Stimulated activated CD4-positive, alpha-beta T cell treated with anti-CD3 and anti-CD28 coated beads, Interleukin-12 subunit alpha, Interleukin-12 subunit beta, amount 100 ng/mL, for 4 hours (primary cell): ENCODE measurements around the gene RHOF.

Experiments used
- DNase-seq: peaks from one replicate; pipeline ENCODE4 v3.0.0-alpha.2; 2020

The RHOF gene

DNA sequence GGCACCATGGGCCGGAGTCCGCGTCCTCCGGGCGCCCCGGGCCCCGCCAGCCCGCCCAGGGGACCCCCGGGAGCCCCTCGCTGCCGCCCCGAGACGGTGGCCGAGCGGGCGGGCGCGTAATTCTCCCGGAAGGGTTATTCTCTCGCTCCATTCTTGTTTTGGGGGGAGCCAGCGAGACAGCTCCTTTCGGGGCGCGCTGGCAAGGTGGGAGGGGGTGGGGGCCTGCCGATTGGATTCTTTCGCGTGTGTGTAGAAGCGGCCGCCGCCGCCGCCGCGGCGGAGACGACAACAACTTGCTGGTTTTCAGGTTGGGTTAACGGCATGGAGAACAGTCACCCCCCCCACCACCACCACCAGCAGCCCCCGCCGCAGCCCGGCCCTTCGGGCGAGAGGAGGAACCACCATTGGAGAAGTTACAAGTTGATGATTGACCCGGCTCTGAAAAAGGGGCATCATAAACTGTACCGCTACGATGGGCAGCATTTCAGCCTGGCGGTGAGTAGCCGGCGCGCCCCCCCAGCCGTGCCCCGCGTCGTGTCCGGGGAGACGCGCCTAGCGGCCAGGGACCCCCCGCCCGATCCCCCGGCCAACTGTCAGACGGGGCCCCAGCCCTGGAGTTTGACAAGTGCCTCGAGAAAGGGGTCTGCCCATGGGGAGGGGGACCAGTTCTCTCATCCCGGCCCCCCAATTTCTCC lies 11.1 kb upstream of the RHOF start:
- peak; percentile 52 for DNase-seq

DNA sequence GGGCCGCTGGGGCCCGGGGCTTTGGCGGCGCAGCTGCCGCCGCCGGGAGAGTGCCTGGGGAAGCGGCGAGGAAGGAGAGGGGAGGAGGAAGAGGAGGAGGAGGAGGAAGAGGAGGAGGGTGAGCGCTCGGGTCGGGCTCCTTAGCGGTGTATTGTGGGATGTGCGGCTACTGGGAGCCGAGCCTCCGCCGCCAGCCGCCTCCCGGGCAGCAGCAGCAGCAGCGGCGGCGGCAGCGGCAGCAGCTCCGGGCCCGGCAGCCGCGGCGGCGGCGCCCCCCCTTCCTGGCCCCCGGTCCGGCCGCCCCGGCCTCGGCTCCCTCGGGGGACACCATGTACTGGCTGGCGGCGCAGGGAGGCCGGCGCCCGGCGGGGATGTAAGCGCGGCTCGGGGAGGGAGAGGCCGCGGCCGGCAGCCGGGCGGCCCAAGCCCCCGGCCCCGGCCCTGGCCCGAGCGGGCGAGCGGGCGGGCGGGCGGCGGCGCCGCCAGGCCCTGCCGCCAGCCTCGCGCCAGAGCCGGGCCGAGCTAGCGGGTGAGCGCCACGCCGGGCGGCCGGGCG lies 10.5 kb upstream of the RHOF start, which contains the start of gene SETD1B:
SETD1B (plus strand) TSS at position 149 of the 556 bp plus-strand sequence. CDS start 729 bp downstream, outside the sequence.
- DNase-seq = peak; percentile 58

DNA sequence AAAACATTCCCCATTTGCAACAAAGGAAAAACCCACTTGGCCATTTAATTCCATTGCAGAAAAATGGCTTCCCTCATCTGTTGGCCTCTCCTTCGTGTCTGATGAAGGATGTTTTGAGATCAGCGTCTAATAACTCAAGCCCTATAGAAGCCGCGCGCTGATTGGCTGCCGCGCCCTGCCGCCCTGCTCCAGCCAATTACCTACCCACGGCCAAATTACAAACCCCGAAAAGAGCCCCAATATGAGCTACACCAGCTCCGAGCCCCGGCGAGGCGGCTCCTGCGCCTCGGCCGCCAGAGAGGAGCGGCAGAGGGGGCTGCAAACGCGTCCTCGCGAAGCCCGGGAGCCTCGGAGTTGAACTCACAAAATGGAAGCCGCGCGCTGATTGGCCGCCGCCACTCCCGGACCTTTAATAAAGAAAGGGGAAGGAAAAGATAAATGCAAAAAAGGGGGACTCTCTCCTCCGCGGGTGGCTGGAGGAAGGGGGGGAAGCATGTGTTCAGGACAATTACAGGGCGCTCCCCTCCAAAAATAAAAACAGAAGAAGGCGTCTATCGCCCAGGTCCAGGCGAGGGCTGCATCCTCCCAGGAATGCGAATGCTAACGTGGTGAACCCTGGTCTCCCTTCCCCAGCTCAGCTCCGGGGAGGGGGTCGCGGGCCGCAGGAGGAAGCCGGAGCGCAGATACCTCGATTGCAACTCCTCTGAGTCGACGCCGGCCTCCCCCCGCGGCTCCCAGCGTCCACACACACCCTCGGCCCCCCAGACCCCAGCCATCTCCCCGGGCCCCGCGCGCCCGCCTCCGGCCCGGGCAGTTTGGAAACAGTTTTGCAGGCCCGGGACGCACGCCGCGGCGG lies 9.6 kb upstream of the RHOF start:
- peak; percentile 85 for DNase-seq

DNA sequence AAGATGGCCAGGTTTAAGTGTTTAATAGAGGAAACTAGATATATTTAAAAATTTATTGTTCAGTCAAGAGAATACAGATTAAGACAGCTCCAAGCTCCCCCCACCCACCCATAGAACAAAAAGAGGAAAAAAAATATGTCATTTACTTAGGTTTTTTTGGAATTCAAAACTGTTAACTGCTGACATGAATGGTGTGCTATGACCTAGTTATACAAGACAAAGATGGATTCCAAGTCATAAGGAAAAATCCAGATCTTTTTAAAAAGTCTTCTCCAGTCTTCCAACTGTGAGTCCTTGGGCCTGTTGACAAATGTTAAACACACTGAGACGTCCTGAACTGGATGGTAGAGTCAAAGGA lies 9.0 kb upstream of the RHOF start:
- DNase-seq = no peak

DNA sequence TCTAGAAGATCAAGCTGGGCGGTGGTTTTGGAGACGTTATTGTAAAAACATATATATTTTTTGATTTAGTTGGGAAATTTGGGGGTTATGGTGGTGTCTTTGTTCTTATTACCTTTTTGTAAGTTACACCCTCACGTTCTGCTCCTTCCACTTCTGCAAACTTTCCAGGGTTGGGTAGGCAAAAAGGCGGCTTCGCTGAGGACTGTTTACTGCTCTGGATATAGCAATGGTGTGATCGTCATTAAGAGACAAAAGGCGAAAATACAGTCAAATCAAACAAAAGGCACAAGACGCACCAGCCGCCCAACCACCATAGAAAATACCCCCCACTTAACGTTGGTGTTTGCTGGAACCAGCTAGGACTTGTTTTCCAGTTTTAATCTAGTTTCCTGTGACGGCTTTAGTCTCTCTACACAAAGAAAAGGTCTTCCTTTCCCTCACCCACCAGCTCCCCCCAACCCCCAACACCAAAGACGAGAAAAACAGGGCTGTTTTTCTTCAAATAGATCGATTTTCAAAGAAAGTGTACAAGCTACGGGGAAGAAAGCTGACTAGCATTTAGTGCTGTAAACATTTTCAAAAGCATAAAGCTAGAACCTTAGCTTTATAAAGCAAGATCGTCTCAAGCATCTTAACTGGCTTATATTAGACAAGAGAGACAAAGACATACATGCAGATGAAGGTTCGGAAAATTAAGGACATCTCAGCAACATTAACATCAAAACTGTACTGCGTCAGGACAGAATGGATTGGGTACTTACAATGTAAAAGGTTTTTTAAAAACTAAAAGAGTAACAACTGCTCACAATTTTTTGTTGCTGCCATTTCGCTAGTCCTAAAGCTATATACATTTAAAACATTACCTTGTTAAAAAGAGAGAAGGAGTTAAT lies 8.4 kb upstream of the RHOF start:
- peak; percentile 24 for DNase-seq

DNA sequence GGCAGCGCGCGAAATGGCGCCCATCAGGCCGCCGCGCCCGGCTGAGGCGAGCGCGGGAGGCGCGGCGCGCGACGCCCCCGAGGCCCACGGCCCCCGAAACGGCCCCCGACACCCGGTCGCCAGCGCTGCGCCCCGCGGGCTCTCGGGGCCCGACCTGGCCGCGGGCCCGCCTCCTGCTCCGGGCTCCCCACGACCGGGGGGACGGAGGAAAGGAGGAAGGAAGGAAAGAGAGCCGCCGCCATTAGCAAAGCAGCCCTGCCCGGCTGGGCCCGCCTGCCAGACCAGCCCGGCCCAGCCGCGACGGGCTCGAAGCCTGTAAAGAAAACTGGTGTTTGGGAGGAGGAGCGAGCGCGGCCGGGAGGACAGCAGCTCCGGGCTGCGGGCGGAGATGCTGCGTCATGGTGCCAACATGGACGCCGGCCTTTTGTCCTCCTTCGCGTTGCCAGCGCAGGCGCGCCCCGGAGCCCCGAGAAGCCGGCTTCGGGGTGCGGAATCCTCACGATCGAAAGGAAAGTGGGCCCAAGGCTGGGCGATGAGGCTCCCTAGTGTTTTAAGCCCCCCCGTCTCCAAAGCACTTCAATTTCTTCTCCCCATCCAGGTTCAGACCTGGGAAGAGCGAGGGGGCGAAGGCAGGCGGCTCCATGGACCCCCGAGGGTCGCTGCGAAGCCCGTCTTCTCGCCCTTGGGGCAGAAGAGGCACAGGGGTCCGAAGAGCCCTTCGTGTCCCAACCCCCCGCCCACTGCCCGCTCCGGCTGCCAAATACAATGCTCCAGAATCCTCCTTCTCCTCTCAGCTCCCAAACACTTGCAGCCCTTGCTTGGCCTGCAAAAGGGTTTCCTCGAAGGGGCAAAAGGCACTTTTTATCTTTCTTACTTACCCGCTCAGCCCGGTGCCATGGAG lies 7.5 kb upstream of the RHOF start:
- peak; percentile 65 for DNase-seq

DNA sequence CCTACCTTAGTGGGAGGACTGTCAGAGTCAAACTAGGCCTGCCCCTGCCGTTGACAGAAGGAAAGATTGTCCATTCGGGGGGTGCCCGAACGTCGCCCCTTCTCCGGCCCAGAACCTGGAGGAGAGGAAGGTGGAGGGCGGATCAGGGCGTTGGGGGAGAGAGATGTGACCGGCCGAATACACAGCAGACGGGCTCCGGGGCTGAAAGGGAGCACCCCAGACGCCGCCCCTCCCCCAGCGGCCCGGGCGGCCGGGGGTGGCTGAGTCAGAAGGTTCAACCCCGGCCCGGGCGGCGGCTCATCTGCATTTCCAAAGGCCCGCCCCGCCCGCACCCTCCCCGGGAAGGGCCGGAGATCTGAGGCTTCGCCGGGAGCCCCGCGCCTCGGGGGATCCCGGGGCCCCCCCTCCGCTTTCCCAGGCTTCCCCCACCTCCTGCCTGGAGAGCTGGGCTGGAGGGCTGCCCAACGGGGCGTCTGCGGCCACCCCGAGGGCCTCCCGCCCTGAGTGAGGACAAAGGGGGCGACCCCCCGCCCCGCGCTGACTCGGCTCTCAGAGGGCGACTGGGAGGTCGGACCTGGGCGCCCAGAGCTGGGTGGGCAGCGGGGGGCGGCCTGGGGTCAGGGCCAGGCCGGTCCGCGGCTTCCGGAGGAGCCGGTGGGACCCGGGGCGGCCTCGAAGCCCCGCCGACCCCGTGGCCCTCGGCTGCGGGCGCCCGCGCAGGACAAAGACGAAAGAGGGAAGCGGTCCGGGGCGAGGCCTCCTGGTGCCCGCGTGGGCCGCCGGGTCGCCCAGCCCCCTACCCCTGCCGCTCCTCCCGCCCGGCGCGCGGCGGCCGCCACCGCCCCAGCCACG lies 6.6 kb upstream of the RHOF start:
- DNase-seq = peak; percentile 87

DNA sequence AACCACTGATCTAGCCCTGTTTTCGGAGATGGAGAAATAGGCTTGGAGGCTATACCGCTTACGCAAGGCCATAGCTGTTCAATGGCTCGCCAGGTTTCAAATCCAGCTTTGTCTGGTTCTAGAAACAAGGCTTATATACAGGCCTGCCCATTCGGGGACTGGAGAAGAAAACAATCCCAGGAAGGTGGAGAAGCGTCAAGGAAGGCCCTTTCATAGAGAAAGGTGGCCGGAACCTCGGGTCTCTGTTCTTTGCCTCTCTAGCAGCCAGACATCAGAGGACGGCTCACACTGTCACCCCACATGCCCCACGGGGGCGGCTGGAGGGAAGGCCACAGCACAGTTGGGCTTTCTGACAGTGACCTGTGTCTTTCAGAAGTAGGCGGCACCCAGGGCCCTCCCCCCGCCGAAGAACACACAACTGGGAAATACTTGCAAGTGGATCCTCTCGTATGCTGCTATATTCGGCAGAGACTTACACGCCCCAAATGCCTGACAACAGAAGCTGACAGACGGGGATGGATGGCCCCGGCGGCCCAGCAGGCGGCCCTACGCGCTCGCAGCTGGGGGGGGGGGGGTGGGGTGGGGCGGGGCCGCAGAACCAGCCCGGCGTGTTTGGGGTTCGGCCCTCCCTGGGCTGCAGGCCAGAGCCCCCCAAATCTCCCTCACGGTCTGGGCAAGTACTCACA lies 5.8 kb upstream of the RHOF start:
- DNase-seq = no peak

DNA sequence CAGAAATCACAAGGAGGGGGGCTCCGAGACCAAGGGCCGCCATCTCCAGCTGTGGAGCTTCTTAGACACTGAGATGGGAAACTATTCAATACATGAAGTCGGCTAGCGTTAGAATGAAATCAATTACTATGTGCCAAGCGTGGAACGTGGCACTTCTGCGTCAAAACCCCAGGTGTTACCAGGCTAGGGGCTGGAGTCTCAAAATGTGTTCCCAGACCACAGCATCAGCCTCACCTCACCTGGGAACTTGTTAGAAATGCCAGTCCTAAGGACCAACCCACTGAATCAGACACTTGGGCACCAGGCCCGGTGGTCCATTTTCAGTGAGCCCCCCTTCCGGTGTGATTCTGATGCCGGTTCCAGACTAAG lies 5.3 kb upstream of the RHOF start:
- no peak for DNase-seq

DNA sequence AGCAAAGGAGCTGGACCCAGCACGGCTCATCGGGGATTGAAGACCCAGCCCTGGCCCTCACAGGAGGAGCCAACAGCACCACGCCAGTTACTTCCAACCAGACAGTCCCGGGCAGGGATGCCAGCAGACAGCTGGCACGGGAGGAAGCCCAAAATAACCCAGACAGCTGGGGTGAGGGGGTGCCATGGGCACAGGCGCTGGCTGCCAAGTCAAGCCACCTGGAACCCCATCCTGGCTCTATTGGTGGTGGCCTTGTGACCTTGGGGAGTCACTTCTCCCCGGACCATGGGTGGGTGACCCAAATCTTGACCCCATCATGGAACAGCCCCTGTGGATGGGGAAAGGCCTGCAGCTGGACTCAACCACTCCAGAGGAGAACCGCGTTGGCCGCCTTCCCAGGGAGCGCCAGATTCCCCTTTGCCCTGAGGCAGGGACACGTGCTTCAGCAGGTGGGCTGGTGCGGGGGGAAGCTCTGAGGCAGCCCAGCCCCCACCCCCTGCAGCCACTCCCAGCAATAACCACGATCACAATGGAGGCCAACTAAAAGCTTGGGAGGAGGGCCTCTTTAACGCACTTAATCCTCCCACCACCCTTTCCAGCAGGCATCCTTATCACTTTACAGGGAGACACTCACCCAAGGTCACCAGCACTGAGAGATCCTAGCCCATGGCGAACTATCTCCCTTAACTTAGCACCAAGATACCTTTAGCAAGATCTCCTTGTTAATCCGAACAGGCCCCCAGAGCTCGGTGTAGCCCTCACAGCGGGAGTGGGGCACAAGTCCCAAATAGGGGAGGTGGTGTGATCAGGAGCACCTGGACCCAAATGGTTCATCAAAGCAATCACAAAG lies 4.7 kb upstream of the RHOF start:
- no peak for DNase-seq

DNA sequence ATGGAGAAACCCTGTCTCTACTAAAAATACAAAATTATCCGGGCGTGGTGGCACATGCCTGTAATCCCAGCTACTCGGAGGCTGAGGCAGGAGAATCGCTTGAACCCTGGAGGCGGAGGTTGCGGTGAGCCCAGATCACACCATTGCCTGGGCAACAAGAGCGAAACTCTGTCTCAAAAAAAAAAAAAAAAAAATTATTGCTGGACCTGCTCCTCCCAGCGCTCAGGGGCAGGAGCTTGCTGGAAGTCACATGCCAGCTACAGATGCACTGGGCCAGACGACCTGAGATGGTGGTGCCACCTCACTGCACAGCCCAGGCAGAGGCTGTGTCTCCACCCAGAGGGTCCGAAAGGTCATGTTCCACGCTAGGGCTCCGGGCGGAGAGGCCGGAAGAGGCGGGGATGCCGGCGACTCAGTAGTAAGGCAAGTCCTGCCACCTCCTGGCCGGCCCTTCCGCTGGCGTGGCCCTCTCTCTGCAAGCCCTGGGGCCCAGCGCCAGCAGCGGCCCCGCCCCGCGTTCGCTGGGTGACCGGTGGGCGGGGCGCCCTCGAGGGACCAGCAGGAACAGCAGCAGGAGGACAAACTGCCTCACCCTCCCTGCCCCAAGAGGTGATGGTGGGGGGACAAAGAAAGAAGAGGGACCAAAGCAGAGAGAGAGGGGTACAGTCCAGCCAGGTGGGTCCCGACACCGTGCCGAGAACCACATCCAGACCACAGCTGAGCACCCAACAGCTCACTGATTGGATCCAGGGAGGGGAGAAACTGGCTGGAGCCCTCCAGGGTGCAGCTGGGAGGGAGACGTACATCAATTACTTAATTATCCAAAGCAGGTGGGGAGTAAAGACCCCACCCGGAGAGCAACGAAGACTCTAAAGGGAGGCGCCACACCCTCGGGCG lies 3.6 kb upstream of the RHOF start:
- no peak for DNase-seq

DNA sequence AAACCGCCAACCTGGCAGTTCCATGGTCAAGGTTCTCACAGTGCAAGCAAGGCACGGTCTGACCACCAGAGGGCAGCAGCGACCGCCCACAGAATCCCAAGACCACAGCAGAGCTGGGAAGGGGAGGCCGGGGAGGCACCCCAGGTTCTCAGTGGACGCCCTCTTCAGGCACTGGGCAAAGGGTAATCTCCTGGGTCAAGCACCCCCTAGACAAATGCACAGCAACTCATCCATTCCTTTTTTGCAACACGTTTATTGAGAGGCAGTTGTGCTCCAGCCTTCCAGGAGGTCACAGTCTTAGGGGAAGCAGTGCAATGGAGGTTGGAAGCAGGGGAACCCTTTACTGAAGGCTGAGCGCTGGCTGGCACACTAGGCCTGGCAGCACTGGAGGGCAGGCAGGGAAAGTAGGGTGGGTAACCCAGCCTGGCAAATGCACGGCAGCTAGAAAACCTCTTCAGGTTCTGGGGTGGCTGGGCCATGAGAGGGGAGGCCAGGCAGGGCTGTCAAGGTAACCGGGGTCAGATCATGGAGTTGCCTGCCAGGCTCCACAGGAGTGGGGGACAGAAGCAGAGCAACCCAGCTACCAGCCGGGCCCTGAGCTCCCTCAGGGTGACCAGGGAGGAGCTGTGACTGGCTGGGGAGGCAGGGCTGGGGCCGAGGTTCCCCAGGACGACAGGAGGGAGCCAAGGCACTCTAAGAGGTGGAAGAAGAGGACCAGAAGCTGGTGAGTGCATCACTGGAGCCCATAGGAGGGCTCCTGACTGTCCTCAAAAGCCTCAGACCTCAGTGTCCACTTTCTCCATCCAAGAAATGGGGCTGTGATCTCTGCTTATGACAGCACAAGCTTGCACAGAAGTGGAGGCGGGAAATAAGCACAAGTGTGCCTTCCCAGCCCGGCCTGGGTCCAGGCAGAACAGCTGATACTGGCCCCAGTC lies 1.8 kb upstream of the RHOF start:
- DNase-seq = peak; percentile 83

DNA sequence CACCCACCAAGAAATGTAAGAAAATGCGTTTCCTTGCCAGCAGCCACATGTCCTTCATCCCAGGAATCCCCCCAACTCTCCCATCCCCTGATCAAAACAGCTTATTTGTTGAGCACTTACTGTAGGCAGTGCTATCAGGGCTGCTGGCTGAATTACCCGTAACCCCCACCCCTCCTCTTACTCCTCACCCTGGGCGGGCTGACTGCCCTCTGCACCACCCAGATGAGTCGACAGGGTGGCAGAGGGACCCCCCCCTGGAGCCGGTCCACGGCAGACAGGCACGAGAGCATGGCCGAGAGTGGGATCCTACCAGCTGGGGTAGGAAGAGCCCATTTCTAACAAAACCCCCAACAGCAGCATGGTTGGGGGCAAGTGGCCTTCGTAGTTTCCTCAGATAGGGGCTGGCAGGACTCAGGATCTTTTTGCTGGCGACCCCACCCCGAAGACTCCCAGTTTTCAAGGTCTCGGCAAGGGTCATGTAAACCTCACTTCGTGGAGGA lies 1.1 kb upstream of the RHOF start:
- no peak for DNase-seq

DNA sequence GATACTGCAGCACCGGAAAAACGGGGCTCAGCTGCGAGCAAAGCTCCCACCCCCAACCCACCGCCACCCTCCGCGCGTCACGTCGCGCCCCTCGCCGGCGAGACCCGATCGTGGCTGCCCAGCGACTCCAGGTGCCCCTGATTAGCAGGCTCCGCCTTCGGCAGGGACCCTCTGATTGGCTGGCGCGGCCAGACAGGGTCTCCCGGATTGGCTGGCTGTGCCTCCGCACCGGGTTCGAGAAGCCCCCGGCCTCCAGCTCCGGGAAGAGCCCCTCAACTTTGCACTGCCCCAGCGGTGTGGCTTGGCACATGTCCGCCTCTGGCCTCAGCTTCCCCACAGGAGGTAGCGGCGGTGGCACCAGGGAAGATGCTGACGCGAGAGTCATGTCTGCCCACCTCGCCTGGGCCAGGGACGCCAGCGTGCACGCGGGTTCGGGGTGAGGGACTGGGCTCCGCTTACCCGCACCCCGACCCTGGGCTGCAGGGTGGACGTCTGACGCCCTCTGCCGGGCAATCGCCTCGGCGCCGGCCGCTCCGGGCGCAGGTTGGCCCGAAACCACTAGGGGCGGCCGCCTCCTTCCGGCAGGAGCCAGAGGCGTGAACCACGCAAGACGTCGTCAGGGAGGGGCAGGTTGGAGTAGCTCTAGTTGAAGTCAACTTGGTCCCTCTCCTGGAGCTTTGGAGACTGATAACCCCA lies 498 bp upstream of the RHOF start:
- DNase-seq = peak; percentile 93

DNA sequence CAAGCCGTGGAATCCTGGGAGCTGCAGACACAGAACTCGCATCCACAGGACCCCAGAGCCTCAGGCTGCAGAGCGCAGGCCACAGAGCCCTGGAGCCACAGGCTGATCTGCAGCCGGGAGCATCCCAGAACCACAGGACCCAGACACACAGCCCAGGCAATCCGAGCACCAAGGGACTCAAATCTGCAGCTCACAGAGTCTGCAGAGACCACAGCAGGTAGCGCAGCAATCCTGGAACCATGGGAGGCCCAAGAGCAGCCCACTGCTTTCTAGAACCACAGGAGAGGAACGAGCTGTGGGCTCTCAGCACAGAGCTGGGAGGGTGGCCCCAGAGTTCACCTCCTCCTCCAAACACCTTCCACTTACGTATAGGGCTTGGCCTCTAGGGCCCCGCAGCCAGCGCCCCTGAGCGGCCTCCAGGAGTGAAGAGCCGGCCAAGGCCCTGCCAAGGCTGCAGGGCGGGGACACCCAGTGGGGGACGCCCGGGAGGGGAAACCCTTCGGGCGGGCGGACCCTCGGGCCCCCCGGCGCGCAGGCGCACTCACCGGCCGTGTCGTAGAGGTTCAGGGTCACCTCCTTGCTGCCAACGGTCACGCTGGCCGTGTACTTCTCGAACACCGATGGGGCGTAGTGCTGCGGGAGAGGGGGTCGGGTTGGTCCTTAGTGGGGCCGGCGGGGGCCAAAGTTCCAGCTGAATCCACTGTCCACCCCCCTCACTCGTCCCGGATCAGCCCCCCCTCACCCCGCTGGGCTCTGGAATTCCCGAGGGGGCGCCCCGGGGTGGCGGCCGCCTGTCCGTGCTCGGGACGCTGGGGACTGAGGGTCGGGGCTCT lies 665 bp downstream of the RHOF start:
- DNase-seq = no peak
